Measurements from ENCODE around the gene SNRPA1.

- TF ChIP-seq EZH2 (IDR thresholded peaks at IDR 0.05; ENCODE audit: insufficient read depth, poor library complexity, severe bottlenecking) (no peak), EZH2phosphoT487 (IDR thresholded peaks at IDR 0.05; ENCODE audit: insufficient read depth, low read depth) (no peak)
Observed at GRCh38 chr15:101288905-101289513, 6.0 kb downstream of the SNRPA1 start.
